Smooth muscle cell (in vitro differentiated cells): ENCODE results near the gene BOC. TPM values are rescaled to one million over a fixed set of nuclear protein-coding genes. Genes with fewer than 3 reads are reported as not detected.

Experiments used
- DNase-seq: peaks from one replicate; lab custom pipeline; 2025; ENCODE audit not compliant: unreplicated experiment; lab: John Stamatoyannopoulos, UW
- H2AFZ ChIP-seq: fragments of 200-600 bp; sonication (generic); 2 replicates; pipeline ENCODE4 v1.6.0; 2016; ENCODE audit warnings: antibody characterized with exemption, low read depth, mild to moderate bottlenecking
- H3F3A ChIP-seq: fragments of 200-600 bp; sonication (generic); 2 replicates; pipeline ENCODE4 v1.6.0; 2017; ENCODE audit warnings: antibody characterized with exemption, low read depth
- H3K27ac ChIP-seq: fragments of 200-600 bp; sonication (generic); 2 replicates; pipeline ENCODE4 v1.5.1; 2016; ENCODE audit warnings: low read depth, mild to moderate bottlenecking
- H3K27me3 ChIP-seq: fragments of 200-600 bp; sonication (generic); 2 replicates; pipeline ENCODE4 v1.6.1; 2016; ENCODE audit warnings: low read depth, mild to moderate bottlenecking
- H3K36me3 ChIP-seq: fragments of 200-600 bp; sonication (generic); 2 replicates; pipeline ENCODE4 v1.5.1; 2016; ENCODE audit warnings: low read depth
- H3K4me1 ChIP-seq: fragments of 200-600 bp; sonication (generic); 2 replicates; pipeline ENCODE4 v1.5.1; 2016; ENCODE audit warnings: low read depth
- H3K4me2 ChIP-seq: fragments of 200-600 bp; sonication (generic); 2 replicates; pipeline ENCODE4 v1.6.0; 2016; ENCODE audit warnings: mild to moderate bottlenecking
- H3K4me3 ChIP-seq: fragments of 200-600 bp; sonication (generic); 2 replicates; pipeline ENCODE4 v1.5.1; 2016; ENCODE audit warnings: mild to moderate bottlenecking
- H3K79me2 ChIP-seq: fragments of 200-600 bp; sonication (generic); 2 replicates; pipeline ENCODE4 v1.6.0; 2016; ENCODE audit warnings: low read depth, mild to moderate bottlenecking
- H3K9ac ChIP-seq: fragments of 200-600 bp; sonication (generic); 2 replicates; pipeline ENCODE4 v1.6.0; 2016; ENCODE audit warnings: low read depth
- H3K9me3 ChIP-seq: fragments of 200-600 bp; sonication (generic); replicated peaks from 2 replicates; pipeline ENCODE4 v1.5.1; 2016; ENCODE audit warnings: low read depth
- H4K20me1 ChIP-seq: fragments of 200-600 bp; sonication (generic); 2 replicates; pipeline ENCODE4 v1.6.0; 2016; ENCODE audit warnings: low read depth
- CTCF ChIP-seq: fragments of 200-600 bp; sonication (generic); IDR thresholded peaks from 2 replicates; pipeline ENCODE4 v1.5.1; 2017; ENCODE audit warnings: borderline replicate concordance, mild to moderate bottlenecking, antibody characterized with exemption; ENCODE audit not compliant: insufficient read depth, poor library complexity, severe bottlenecking
- WGBS: methylation state at CpG from one replicate; pipeline ENCODE4 v1.1.7; 2016; ENCODE audit warnings: low lambda C conversion rate; 5-methylcytosine and 5-hydroxymethylcytosine counted together
- polyA plus RNA-seq: library from polyadenylated mRNA; unstranded; fragments of >200 nt; fragmentation: Nextera tagmentation; extraction: Ambion mirVana; gene quantifications from 2 replicates; pipeline ENCODE4 v1.2.1, GENCODE V29; 2016
- total RNA-seq: library from RNA; depleted of rRNA; stranded (reverse); fragments of >200 nt; gene quantifications from 2 replicates; pipeline ENCODE4 v1.2.3, GENCODE V29; 2014

BOC gene
- total and polyA plus RNA-seq, 2 experiments from 2014 or later = 19.5 to 31.2 TPM

DNA sequence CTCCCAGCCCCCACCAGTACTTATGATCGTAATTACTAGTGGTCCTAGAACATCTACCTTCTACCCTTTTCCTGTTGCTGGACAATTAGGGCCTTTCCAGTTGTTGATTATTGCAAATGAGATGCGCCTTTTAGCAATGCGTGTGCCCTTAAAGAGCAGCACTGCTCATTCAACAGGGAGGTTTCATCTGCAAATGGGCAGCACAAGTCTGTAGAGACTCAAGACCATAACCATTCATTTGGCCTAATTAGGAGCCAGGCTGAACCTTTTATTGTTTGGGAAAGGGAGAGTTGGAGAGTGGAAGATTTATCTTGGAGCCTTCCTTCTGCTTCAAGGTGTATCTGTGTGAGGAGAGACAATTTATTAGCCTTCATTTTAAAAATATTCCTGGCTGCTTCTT, 42.3 kb downstream of the BOC start:
- Histone ChIP-seq H2AFZ (no peak overlapping the region), H3K9ac (no peak overlapping the region), H3K4me3 (no peak overlapping the region), H3K4me1 (peaks cover 16% of the 10 kb centered on the region), H3K36me3 (peaks cover 14% of the 10 kb centered on the region), H3K27me3 (no peaks in the 10 kb centered on the region), H3K9me3 (no peaks in the 10 kb centered on the region), H3K79me2 (no peaks in the 10 kb centered on the region), H3K4me2 (no peak overlapping the region), H3K27ac (no peak overlapping the region), H3F3A (no peaks in the 10 kb centered on the region), H4K20me1 (peaks cover 5% of the 10 kb centered on the region)
- DNase-seq = no peak
- TF ChIP-seq CTCF = no peak
- 93% methylated on average over 3 of the region's 3 CpGs for whole genome bisulfite sequencing

DNA sequence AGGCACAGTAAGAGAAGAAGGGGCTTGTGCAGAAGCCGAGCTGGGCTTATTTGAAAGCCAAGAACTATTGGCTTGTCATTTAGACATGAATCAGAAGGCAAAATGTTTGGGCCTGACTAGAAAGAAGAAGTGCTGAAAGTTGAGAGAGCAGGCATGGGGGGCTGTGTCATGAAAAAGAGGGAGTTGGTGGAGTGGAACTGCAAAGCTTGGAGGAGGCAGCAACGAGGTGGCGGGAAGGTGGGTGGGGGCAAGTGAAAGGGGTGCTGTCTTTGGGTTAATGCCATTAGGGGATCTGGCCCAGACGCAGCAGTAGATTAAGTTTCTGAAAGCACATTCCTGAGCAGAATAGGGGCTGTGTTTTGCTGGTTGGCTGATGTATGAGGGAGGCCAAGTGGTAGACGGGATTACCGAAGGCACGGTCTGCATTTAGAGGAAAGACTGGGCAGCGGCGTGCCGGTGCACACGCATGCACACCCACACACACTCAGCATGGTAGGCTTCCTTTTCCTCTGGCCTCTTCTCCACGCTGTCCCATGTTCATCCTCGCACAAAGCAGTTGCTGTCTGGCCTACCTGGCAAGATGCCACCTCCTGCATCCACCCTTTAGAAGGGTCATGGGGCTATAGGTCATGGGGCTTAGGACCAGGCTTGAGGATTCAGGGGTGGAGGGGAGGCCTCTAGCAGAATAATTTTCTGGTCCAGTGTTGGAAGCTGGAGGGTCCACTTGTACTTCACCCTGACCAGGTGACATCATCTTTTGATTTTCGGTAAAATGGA, 43.0 kb downstream of the BOC start:
- Histone ChIP-seq H3K4me1 (peaks cover 12% of the 10 kb centered on the region), H3K4me2 (no peak overlapping the region), H2AFZ (no peak overlapping the region), H3K9me3 (no peaks in the 10 kb centered on the region), H3F3A (no peaks in the 10 kb centered on the region), H3K79me2 (no peaks in the 10 kb centered on the region), H3K4me3 (no peak overlapping the region), H3K36me3 (peaks cover 14% of the 10 kb centered on the region), H3K27me3 (no peaks in the 10 kb centered on the region), H3K9ac (no peak overlapping the region), H3K27ac (no peak overlapping the region), H4K20me1 (peaks cover 2% of the 10 kb centered on the region)
- 83% methylated on average over 14 of the region's 14 CpGs for WGBS
- no peak for TF ChIP-seq CTCF
- no peak for DNase-seq

DNA sequence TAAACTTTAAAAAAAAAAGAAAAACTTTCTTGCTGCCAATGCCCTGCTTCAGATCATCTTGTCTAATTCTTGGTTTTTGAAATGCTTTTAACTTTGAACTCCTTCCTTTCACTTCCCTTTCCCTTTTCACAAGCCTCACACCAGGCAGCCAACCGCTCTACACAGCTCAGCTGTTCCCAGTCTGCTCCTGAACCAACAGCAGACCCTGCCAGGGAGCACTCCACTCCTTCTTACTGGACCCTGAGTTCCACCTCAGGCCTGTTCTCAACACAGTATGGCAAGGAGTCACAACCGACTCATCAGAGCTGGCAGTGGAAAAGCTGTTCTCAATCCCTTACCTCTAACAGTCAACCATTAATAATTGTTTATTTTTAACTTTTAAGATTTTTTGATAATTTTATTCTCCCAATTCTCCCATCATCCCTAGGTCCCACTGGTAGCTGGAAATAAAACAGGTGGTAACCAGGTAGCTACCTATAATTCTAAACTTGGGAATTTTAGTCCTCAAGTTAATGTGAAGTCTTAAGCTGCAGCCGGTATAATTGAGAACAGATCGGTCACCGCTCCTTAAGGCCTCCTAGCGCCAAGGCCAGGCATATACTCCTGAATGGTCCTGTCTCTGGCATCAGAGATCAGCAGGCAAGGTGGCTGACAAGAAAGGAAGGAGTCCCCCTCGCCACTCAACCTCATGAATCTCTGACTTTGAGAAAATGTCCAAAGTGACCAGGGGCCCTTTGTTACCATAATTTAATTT, 43.9 kb downstream of the BOC start:
- H3K4me1 ChIP-seq = peaks cover 10% of the 10 kb centered on the region

More for the DNA sequence above, 43.9 kb downstream of the BOC start:
- Histone ChIP-seq H3F3A (no peaks in the 10 kb centered on the region), H3K4me2 (no peak overlapping the region), H3K9me3 (no peaks in the 10 kb centered on the region), H3K27me3 (no peaks in the 10 kb centered on the region), H3K9ac (no peak overlapping the region), H4K20me1 (no peaks in the 10 kb centered on the region), H3K4me3 (no peak overlapping the region), H3K27ac (no peak overlapping the region), H3K36me3 (peaks cover 14% of the 10 kb centered on the region), H3K79me2 (no peaks in the 10 kb centered on the region), H2AFZ (no peak overlapping the region)
- no peak for TF ChIP-seq CTCF
- 87% methylated on average over 7 of the region's 7 CpGs for WGBS
- DNase-seq = no peak
